Measurements from ENCODE around the gene ZNF451.

- TF ChIP-seq, protein P1, sequence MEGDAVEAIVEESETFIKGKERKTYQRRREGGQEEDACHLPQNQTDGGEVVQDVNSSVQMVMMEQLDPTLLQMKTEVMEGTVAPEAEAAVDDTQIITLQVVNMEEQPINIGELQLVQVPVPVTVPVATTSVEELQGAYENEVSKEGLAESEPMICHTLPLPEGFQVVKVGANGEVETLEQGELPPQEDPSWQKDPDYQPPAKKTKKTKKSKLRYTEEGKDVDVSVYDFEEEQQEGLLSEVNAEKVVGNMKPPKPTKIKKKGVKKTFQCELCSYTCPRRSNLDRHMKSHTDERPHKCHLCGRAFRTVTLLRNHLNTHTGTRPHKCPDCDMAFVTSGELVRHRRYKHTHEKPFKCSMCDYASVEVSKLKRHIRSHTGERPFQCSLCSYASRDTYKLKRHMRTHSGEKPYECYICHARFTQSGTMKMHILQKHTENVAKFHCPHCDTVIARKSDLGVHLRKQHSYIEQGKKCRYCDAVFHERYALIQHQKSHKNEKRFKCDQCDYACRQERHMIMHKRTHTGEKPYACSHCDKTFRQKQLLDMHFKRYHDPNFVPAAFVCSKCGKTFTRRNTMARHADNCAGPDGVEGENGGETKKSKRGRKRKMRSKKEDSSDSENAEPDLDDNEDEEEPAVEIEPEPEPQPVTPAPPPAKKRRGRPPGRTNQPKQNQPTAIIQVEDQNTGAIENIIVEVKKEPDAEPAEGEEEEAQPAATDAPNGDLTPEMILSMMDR (IDR thresholded peaks at IDR 0.05): no peak
- TF ChIP-seq POLR2A (IDR thresholded peaks at IDR 0.05): no peak
Observed at GRCh38 chr6:57142178-57142525, 52.2 kb downstream of the ZNF451 start.

Data from uterus (tissue), 2 donors.